Measurements from ENCODE around the gene MEGF9. TPM values are rescaled to one million over a fixed set of nuclear protein-coding genes. Genes with fewer than 3 reads are reported as not detected.

The MEGF9 gene
- total and polyA plus RNA-seq, 2 of the 13 experiments (the other 11 are each of a cell fraction or from before 2014, with no cell fraction given) = 3.1 to 3.3 TPM

GRCh38 chr9:120579139-120580050 lies 134.9 kb downstream of the MEGF9 start (continued):
- TF ChIP-seq ZUFSP (CRISPR knock-in tag; IDR thresholded peaks at IDR 0.05; ENCODE audit: borderline replicate concordance) = no peak
- no peak for TF ChIP-seq ATF5 (CRISPR knock-in tag; IDR thresholded peaks at IDR 0.05; ENCODE audit: low read depth)
- peak; percentile 47; the same call in 1 of the 2 replicates for TF ChIP-seq ZNF768 (CRISPR knock-in tag; IDR thresholded peaks at IDR 0.05)
- no peak for TF ChIP-seq ZNF10 (CRISPR knock-in tag; IDR thresholded peaks at IDR 0.05; ENCODE audit: borderline replicate concordance, low read depth)
- no peak for TF ChIP-seq JUN (CRISPR knock-in tag; IDR thresholded peaks at IDR 0.05)
- TF ChIP-seq AHR (CRISPR knock-in tag; IDR thresholded peaks at IDR 0.05) = no peak
- no peak for TF ChIP-seq PCBP2 (optimal IDR thresholded peaks at IDR 0.05; ENCODE audit: low read depth, low read length, poor library complexity, severe bottlenecking)
- TF ChIP-seq ARNT (IDR thresholded peaks at IDR 0.05) = no peak
- no peak for TF ChIP-seq ZNF317 (CRISPR knock-in tag; IDR thresholded peaks at IDR 0.05)
- TF ChIP-seq ZNF549 (CRISPR knock-in tag; IDR thresholded peaks at IDR 0.05) = no peak
- peak; percentile 67; the same call in 1 of the 2 replicates for TF ChIP-seq MEIS1 (CRISPR knock-in tag; IDR thresholded peaks at IDR 0.05; ENCODE audit: borderline replicate concordance)
- TF ChIP-seq ZFP1 (CRISPR knock-in tag; IDR thresholded peaks at IDR 0.05) = no peak
- 0 out of 4 replicates have a peak, but pooled peaks of 1 of the 2 experiments have one; percentile 46 for TF ChIP-seq HMGXB4 (CRISPR knock-in tag; IDR thresholded peaks at IDR 0.05; ENCODE audit: borderline replicate concordance in 1 of 2, low read depth in 1 of 2)
- 0 out of 2 replicates have a peak, but pooled peaks have one; percentile 52 for TF ChIP-seq ZFP41 (CRISPR knock-in tag; IDR thresholded peaks at IDR 0.05; ENCODE audit: borderline replicate concordance)
- TF ChIP-seq ZNF775 (CRISPR knock-in tag; IDR thresholded peaks at IDR 0.05; ENCODE audit: borderline replicate concordance) = no peak; the same call in 1 of the 2 replicates
- no peak for TF ChIP-seq PAXIP1 (CRISPR knock-in tag; conservative IDR thresholded peaks at IDR 0.05)
- no peak for TF ChIP-seq TCF12 (IDR thresholded peaks at IDR 0.05)
- no peak for TF ChIP-seq TCF12 (CRISPR knock-in tag; IDR thresholded peaks at IDR 0.05)
- TF ChIP-seq KDM5A (IDR thresholded peaks at IDR 0.05; ENCODE audit: borderline replicate concordance, low read length) = peak; percentile 73
- TF ChIP-seq GABPB1 (CRISPR knock-in tag; IDR thresholded peaks at IDR 0.05) = no peak
- TF ChIP-seq SYNCRIP (IDR thresholded peaks at IDR 0.05; ENCODE audit: insufficient read depth, low read depth, low read length) = no peak
